K562 (cell line): ENCODE measurements around the gene CALML4. TPM values are rescaled to one million over a fixed set of nuclear protein-coding genes. Genes with fewer than 3 reads are reported as not detected.

Source experiments
- C11orf30 ChIP-seq: fragments of 450-650 bp; IDR thresholded peaks from 2 replicates; pipeline ENCODE4 v1.6.1; 2016; ENCODE audit warnings: low read depth, mild to moderate bottlenecking
- E2F6 ChIP-seq, 2 experiments: IDR thresholded peaks; 2 replicates each; pipeline ENCODE4 v1.6.1; 2011; ENCODE audit warnings: borderline replicate concordance in 1 of 2, control low read depth in 1 of 2, low read depth in 1 of 2, low read length in 1 of 2, mild to moderate bottlenecking in 1 of 2, mixed read lengths in 1 of 2, moderate library complexity in 1 of 2; ENCODE audit not compliant: insufficient read depth in 1 of 2, insufficient read length in 1 of 2, poor library complexity in 1 of 2, severe bottlenecking in 1 of 2; ENCODE audit errors: extremely low read depth in 1 of 2
- ETV5 ChIP-seq: sonication (generic); formaldehyde crosslinking; IDR thresholded peaks from 2 replicates; pipeline ENCODE4 v1.4.0; 2020; ENCODE audit warnings: low read depth, mild to moderate bottlenecking, missing genetic modification reagents
- FOS ChIP-seq: IDR thresholded peaks from 3 replicates; pipeline ENCODE4 v1.6.1; 2011; ENCODE audit not compliant: insufficient read length; ENCODE audit errors: extremely low read depth
- MAFK ChIP-seq: IDR thresholded peaks from 2 replicates; pipeline ENCODE4 v1.6.1; 2011; ENCODE audit warnings: low read length, improper control_type of control experiment
- MYBL2 ChIP-seq, 2 experiments: fragments of 450-650 bp in 1 of 2; sonication (generic) in 1 of 2; formaldehyde crosslinking in 1 of 2; IDR thresholded peaks; 2 replicates each; pipeline versions ENCODE4 v1.6.1 to v1.8.1; 2017 to 2022; ENCODE audit warnings: borderline replicate concordance in 1 of 2, inconsistent platforms in 1 of 2, low read depth in 1 of 2, mild to moderate bottlenecking in 1 of 2, missing genetic modification reagents in 1 of 2, moderate library complexity in 1 of 2
- PRPF4 ChIP-seq: fragments of 200-400 bp; formaldehyde crosslinking; IDR thresholded peaks from one replicate; pipeline ENCODE4 v1.6.1; 2017; ENCODE audit warnings: low read length, low read depth, mild to moderate bottlenecking; ENCODE audit not compliant: insufficient read depth, poor library complexity, severe bottlenecking
- RUNX1 ChIP-seq: sonication (generic); IDR thresholded peaks from 2 replicates; pipeline ENCODE4 v1.6.1; 2016; ENCODE audit warnings: antibody characterized with exemption, low read depth
- TAL1 ChIP-seq: fragments of 450-650 bp; IDR thresholded peaks from 2 replicates; pipeline ENCODE4 v1.6.1; 2016; ENCODE audit warnings: mild to moderate bottlenecking
- XRCC3 ChIP-seq: fragments of 450-650 bp; IDR thresholded peaks from 2 replicates; pipeline ENCODE4 v1.6.1; 2017; ENCODE audit warnings: mild to moderate bottlenecking, moderate library complexity
- ZBED1 ChIP-seq: IDR thresholded peaks from 2 replicates; pipeline ENCODE4 v1.6.1; 2014
- ZNF23 ChIP-seq: fragments of 250-450 bp; sonication (Bioruptor Pico); IDR thresholded peaks from 2 replicates; pipeline ENCODE4 v1.4.0; 2020; ENCODE audit warnings: mild to moderate bottlenecking
- ZNF24 ChIP-seq: fragments of 450-650 bp; IDR thresholded peaks from 2 replicates; pipeline ENCODE4 v1.6.1; 2016
- ZNF395 ChIP-seq: fragments of 200-800 bp; sonication (Bioruptor generic); IDR thresholded peaks from 2 replicates; pipeline ENCODE4 v1.6.1; 2017; ENCODE audit warnings: missing genetic modification characterization, missing compliant biosample characterization
- ZNF75A ChIP-seq: fragments of 450-650 bp; formaldehyde crosslinking; IDR thresholded peaks from 2 replicates; pipeline ENCODE4 v1.4.0; 2020; ENCODE audit warnings: mild to moderate bottlenecking
- polyA plus RNA-seq, 8 experiments: library from polyadenylated mRNA; depleted of rRNA in 4 of 8; stranded (reverse) in 5 of 8; unstranded in 3 of 8; fragments of >200 nt; fragmentation: Nextera tagmentation in 2 of 8; fragmentation: Illumina TruSeq in 1 of 8; extraction: Ambion mirVana in 2 of 8; extraction: Trizol in 1 of 8; gene quantifications; 2 replicates each; pipeline versions ENCODE4 v1.2.1 to v1.2.3, GENCODE V29; 2011 to 2014; ENCODE audit warnings: inconsistent platforms in 1 of 8, missing spikeins in 1 of 8
- total RNA-seq, 7 experiments: library from RNA; depleted of rRNA in 6 of 7; stranded (reverse); fragments of >200 nt in 6 of 7; fragmentation: Illumina TruSeq in 2 of 7; extraction: Trizol in 2 of 7; gene quantifications; 2 replicates each; pipeline versions ENCODE4 v1.2.1 to v1.2.3, GENCODE V29; 2011 to 2021; ENCODE audit warnings: low replicate concordance in 1 of 7

The CALML4 gene
- total and polyA plus RNA-seq, 9 of the 15 experiments (the other 6 are each of a cell fraction or from before 2014, with no cell fraction given), result 2.8 to 30.6 (median 15.5) TPM

DNA sequence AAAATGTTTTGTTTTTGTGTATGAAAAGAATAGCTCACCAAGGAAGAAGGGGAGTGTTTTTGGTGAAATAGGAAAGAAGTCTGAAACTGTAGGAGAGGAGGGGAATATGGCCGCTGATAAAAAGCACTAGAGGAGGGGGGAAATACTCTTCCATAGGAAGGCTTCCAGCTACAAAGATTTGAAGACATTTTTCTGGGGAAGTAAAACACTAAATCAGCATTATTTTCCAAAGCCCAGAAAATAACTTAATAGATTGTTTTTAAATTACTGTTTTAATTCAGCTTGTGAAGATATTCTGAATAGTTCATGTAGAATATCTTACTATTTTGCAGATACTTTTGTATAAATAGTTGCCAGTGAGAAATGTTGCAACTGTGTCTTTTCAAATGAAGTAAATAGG lies 54.9 kb downstream of the CALML4 start (continued):
- no peak for TF ChIP-seq ZNF395 (CRISPR knock-in tag)
- TF ChIP-seq MYBL2 (IDR thresholded peaks at IDR 0.05; ENCODE audit: low read depth), result no peak
- TF ChIP-seq MYBL2 (CRISPR knock-in tag; IDR thresholded peaks at IDR 0.05; ENCODE audit: borderline replicate concordance), result no peak
- TF ChIP-seq ZNF23 (CRISPR knock-in tag), result no peak
- no peak for TF ChIP-seq E2F6 (IDR thresholded peaks at IDR 0.05; ENCODE audit: borderline replicate concordance in 1 of 2, extremely low read depth in 1 of 2, insufficient read depth in 1 of 2, insufficient read length in 1 of 2, low read depth in 1 of 2, low read length in 1 of 2, poor library complexity in 1 of 2, severe bottlenecking in 1 of 2)
- no peak for TF ChIP-seq RUNX1
- no peak for TF ChIP-seq ZNF75A
- TF ChIP-seq PRPF4, result no peak
- TF ChIP-seq TAL1, result no peak
- TF ChIP-seq C11orf30, result peak; percentile 77
- no peak for TF ChIP-seq ZBED1
- TF ChIP-seq MAFK, result peak; percentile 20; the same call in 1 of the 2 replicates
- no peak for TF ChIP-seq FOS
- no peak for TF ChIP-seq ETV5 (CRISPR knock-in tag)
- TF ChIP-seq ZNF24, result no peak
- TF ChIP-seq XRCC3, result no peak
